ENCODE results near the gene SLC16A12. TPM values are rescaled to one million over a fixed set of nuclear protein-coding genes. Genes with fewer than 3 reads are reported as not detected.

Gene SLC16A12
- total and polyA plus RNA-seq, 10 donors, result 0.02 to 0.19 (median 0.12) TPM; not detected in 5

DNA sequence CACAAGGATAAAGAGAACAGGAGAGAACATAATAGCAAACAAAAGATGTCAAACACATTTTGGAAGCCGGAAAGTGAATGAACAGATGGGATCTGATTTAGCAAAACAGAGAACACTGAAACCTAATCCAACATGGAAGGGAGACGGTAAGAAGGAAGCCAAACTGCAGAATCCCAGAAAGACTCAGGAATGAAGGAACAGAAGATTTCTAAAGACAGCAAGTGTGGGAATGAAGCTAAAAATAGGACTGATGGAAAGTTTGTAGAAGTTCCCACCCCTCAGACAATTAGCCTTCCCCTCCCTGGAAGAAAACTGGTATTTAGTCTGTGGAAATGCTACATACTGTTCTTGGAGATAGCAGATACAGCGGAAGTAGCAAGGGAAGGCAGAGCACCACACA is 40.8 kb downstream of the SLC16A12 start:
- intact Hi-C loops (cut with DNase I; ENCODE audit: low total_unique reads), result no loop called here
- peaks cover 0 to 5% (median 0%) of the 10 kb centered on the region in 7 donors for H3K27me3 ChIP-seq (replicated peaks in 1 of 7)
- H3K4me1 ChIP-seq, result no peaks in the 10 kb centered on the region
- TF ChIP-seq POLR2A (IDR thresholded peaks at IDR 0.05) (no peak), POLR2AphosphoS5 (IDR thresholded peaks at IDR 0.05) (no peak)
- TF ChIP-seq, protein P1, sequence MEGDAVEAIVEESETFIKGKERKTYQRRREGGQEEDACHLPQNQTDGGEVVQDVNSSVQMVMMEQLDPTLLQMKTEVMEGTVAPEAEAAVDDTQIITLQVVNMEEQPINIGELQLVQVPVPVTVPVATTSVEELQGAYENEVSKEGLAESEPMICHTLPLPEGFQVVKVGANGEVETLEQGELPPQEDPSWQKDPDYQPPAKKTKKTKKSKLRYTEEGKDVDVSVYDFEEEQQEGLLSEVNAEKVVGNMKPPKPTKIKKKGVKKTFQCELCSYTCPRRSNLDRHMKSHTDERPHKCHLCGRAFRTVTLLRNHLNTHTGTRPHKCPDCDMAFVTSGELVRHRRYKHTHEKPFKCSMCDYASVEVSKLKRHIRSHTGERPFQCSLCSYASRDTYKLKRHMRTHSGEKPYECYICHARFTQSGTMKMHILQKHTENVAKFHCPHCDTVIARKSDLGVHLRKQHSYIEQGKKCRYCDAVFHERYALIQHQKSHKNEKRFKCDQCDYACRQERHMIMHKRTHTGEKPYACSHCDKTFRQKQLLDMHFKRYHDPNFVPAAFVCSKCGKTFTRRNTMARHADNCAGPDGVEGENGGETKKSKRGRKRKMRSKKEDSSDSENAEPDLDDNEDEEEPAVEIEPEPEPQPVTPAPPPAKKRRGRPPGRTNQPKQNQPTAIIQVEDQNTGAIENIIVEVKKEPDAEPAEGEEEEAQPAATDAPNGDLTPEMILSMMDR (IDR thresholded peaks at IDR 0.05 in 8 of 11, conservative IDR thresholded peaks at IDR 0.05 in 3 of 11), result no peak
- no peaks in the 10 kb centered on the region for H3K9me3 ChIP-seq
- H3K27ac ChIP-seq, result no peak overlapping the region
- no peak overlapping the region for H3K4me3 ChIP-seq
- 80 to 94% (median 86%) methylated on average over 3 of the region's 3 CpGs for WGBS, 5 donors
- DNase-seq, result no peak
- H3K36me3 ChIP-seq, result no peaks in the 10 kb centered on the region

DNA sequence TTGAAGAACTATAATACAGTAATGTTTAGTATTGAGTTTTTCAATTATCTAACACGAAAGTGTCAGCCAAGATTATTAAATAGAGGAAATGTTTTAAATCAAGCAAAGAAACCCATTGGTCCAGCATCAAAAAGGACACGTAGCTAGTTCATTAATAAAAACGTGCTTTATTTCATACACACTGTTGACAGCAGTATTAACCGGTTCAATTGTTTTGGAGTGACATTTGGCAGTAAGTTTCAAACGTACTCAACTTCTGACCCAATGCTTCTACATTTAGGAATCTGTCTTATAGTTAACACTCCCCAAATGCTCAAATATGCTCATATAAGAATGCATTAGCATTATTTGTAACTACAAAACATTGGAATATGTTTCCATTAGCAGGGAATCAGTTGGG is 41.3 kb downstream of the SLC16A12 start:
- no peak overlapping the region for H3K27ac ChIP-seq
- H3K9me3 ChIP-seq, result no peaks in the 10 kb centered on the region
- no peaks in the 10 kb centered on the region for H3K4me1 ChIP-seq
- 69 to 81% (median 74%) methylated on average over 5 of the region's 5 CpGs for WGBS, 5 donors
- intact Hi-C loops (cut with DNase I; ENCODE audit: low total_unique reads), result no loop called here
- H3K36me3 ChIP-seq, result no peaks in the 10 kb centered on the region
- no peak for DNase-seq
- no peak overlapping the region for H3K4me3 ChIP-seq
- peaks cover 0 to 5% (median 0%) of the 10 kb centered on the region in 7 donors for H3K27me3 ChIP-seq (replicated peaks in 1 of 7)
- TF ChIP-seq, protein P1 (IDR thresholded peaks at IDR 0.05 in 8 of 11, conservative IDR thresholded peaks at IDR 0.05 in 3 of 11), result no peak
- TF ChIP-seq POLR2AphosphoS5 (IDR thresholded peaks at IDR 0.05) (no peak), POLR2A (IDR thresholded peaks at IDR 0.05) (no peak)

DNA sequence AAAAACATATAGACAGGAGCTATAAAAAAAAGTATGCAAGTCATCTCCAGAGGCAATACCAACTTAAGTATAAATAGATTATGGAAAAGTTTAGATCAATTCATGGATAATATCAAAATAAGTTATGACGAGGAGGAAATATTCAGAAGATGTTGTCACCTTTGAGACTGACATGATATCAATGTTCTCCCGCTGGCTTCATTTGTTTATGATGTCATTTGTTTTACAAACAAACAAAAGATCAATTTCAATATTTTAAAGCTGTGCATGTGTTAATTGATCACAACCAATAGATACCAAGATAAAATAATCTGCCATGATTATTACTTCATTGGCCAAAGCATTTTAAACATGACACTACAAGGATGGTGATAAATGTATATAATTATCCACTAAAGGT is 43.5 kb downstream of the SLC16A12 start:
- TF ChIP-seq, protein P1 (IDR thresholded peaks at IDR 0.05 in 8 of 11, conservative IDR thresholded peaks at IDR 0.05 in 3 of 11), result no peak
- no peak for TF ChIP-seq POLR2A (IDR thresholded peaks at IDR 0.05)
- TF ChIP-seq POLR2AphosphoS5 (IDR thresholded peaks at IDR 0.05), result no peak
- DNase-seq, result no peak
- intact Hi-C loops (cut with DNase I; ENCODE audit: low total_unique reads), result no loop called here
- Histone ChIP-seq H3K4me1 (no peaks in the 10 kb centered on the region), H3K27ac (no peak overlapping the region), H3K4me3 (no peak overlapping the region), H3K9me3 (no peaks in the 10 kb centered on the region), H3K36me3 (no peaks in the 10 kb centered on the region), H3K27me3 (replicated peaks in 1 of 7) (peaks cover 0 to 5% (median 0%) of the 10 kb centered on the region in 7 donors)
- 79 to 93% (median 89%) methylated on average over 2 of the region's 2 CpGs for WGBS, 5 donors

DNA sequence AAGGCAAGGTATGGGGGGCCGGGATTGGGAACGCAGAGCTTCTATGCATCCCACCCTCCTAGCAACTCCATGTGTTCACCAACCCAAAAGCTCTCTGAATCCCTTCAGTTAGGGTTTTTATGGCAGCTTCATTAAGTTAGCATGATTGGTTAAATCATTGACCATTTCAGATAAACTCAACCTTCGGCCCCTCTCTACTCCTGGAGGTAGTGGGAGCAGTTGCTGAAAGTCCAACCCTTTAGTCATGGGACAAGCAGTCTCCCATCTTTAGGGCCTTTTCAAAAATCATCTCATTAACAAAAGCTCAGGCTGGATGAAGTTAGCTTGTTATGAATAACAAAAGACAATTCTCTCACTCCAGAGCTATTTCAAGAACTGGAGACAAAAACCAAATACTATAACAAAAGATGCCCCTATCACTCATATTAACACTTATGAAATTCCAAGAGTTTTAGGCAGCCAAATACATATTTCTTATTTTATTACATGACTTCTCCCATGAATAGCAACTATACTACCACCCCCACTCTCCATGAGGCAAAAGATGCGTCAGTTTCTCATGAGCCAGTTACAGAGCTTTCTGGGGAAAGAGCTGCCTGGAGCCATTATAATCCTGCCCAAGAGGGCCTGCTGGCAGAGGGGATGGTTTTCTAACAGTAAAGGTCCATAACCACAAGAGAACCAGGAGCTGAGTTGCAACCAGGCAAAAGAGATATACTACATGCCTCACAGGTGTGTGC is 44.6 kb downstream of the SLC16A12 start:
- Histone ChIP-seq H3K4me1 (no peaks in the 10 kb centered on the region), H3K36me3 (no peaks in the 10 kb centered on the region), H3K9me3 (no peaks in the 10 kb centered on the region), H3K4me3 (no peak overlapping the region), H3K27ac (no peak overlapping the region), H3K27me3 (replicated peaks in 1 of 7) (peaks cover 0 to 5% (median 0%) of the 10 kb centered on the region in 7 donors)
- 89 to 96% (median 93%) methylated on average over 4 of the region's 4 CpGs for WGBS, 5 donors
- intact Hi-C loops (cut with DNase I; ENCODE audit: low total_unique reads), result no loop called here
- DNase-seq, result no peak
- no peak for TF ChIP-seq POLR2AphosphoS5 (IDR thresholded peaks at IDR 0.05)

All from spleen (tissue), 11 donors.